ENCODE data around the gene ZBTB2. TPM values are rescaled to one million over a fixed set of nuclear protein-coding genes. Genes with fewer than 3 reads are reported as not detected.
A peak's percentile ranks its signal among the peaks of the same experiment; 100 is the strongest.

The ZBTB2 gene
- total RNA-seq, 6 donors from 2014 or later, result 4.2 to 18.5 (median 10.9) TPM

DNA sequence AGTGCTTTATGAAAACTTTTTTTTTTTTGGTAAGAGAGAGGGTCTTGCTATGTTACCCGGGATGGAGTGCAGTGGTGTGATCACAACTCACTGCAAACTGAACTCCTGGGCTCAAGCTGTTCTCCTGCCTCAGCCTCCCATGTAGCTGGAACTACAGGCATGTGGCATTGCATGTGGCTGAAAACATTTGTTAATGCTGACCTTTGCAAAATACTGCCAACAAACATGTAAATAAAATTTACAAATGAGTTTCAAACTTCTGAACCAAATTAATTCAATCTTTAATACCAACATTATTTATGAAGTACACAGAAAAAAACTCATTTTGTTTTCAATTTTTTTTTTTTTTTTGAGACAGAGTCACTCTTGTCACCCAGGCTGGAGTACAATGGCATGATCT lies 26.1 kb upstream of the ZBTB2 start:
- TF ChIP-seq POLR2AphosphoS5 (IDR thresholded peaks at IDR 0.05), result no peak
- TF ChIP-seq EP300 (IDR thresholded peaks at IDR 0.05), result no peak
- Histone ChIP-seq H3K4me3 (no peak overlapping the region), H3K27ac (no peak overlapping the region), H3K9me3 (no peaks in the 10 kb centered on the region), H3K4me1 (no peaks in the 10 kb centered on the region), H3K27me3 (no peaks in the 10 kb centered on the region), H3K36me3 (peaks cover 0 to 63% (median 20%) of the 10 kb centered on the region in 4 donors)
- 100% methylated on average over 1 of the region's 1 CpG for WGBS, 2 donors
- ATAC-seq (ENCODE audit: low FRiP score in 2 of 2) (no peak), DNase-seq (no peak)

DNA sequence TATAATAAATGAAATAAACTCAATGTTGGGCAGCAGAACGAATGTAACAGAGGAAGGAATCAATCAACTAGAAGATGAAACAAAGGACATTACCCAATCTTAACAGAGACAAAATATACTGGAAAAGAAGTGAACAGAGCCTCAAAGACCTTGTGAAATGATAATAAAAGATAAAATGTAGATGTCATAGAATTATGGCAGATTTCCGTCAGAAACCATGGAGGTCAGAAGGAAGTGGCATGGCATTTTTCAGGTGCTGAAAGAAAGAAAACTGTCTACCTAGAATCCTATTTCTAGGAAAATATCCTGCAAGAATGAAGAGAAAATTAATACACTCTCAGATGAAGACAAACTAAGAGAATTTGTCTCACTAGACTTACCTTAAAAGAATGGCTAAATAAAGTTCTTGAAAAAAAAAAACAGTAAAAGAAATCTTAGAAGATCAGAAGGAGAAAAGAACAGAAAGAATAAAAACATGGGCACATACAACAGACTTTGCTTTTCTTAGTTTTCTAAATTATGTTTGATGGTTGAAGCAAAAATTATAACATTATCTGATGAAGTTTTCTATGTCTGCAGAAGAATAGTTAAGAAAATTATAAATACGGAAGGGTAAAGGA lies 23.4 kb upstream of the ZBTB2 start:
- H3K27me3 ChIP-seq, result no peaks in the 10 kb centered on the region
- ATAC-seq (ENCODE audit: low FRiP score in 2 of 2) (no peak), DNase-seq (no peak)
- no peak for TF ChIP-seq EP300 (IDR thresholded peaks at IDR 0.05)
- no peak for TF ChIP-seq POLR2A (IDR thresholded peaks at IDR 0.05)
- TF ChIP-seq POLR2AphosphoS5 (IDR thresholded peaks at IDR 0.05), result no peak
- TF ChIP-seq, protein P1, sequence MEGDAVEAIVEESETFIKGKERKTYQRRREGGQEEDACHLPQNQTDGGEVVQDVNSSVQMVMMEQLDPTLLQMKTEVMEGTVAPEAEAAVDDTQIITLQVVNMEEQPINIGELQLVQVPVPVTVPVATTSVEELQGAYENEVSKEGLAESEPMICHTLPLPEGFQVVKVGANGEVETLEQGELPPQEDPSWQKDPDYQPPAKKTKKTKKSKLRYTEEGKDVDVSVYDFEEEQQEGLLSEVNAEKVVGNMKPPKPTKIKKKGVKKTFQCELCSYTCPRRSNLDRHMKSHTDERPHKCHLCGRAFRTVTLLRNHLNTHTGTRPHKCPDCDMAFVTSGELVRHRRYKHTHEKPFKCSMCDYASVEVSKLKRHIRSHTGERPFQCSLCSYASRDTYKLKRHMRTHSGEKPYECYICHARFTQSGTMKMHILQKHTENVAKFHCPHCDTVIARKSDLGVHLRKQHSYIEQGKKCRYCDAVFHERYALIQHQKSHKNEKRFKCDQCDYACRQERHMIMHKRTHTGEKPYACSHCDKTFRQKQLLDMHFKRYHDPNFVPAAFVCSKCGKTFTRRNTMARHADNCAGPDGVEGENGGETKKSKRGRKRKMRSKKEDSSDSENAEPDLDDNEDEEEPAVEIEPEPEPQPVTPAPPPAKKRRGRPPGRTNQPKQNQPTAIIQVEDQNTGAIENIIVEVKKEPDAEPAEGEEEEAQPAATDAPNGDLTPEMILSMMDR (IDR thresholded peaks at IDR 0.05), result no peak
- no peaks in the 10 kb centered on the region for H3K9me3 ChIP-seq
- H3K36me3 ChIP-seq, result peaks cover 0 to 59% (median 25%) of the 10 kb centered on the region in 4 donors
- no peak overlapping the region for H3K27ac ChIP-seq
- 92 to 99% methylated on average over 3 of the region's 3 CpGs for WGBS, 2 donors
- no peaks in the 10 kb centered on the region for H3K4me1 ChIP-seq
- no peak overlapping the region for H3K4me3 ChIP-seq

GRCh38 chr6:151413372-151414145 lies 22.2 kb upstream of the ZBTB2 start:
- H3K4me1 ChIP-seq, result no peaks in the 10 kb centered on the region
- no peak for DNase-seq
- no peak for ATAC-seq (ENCODE audit: low FRiP score in 2 of 2)
- H3K9me3 ChIP-seq, result no peaks in the 10 kb centered on the region
- H3K27me3 ChIP-seq, result no peaks in the 10 kb centered on the region
- no peak overlapping the region for H3K27ac ChIP-seq
- H3K36me3 ChIP-seq, result peaks cover 0 to 51% (median 20%) of the 10 kb centered on the region in 4 donors
- TF ChIP-seq, protein P1 (IDR thresholded peaks at IDR 0.05), result no peak
- TF ChIP-seq EP300 (IDR thresholded peaks at IDR 0.05) (no peak), POLR2AphosphoS5 (IDR thresholded peaks at IDR 0.05) (no peak), POLR2A (IDR thresholded peaks at IDR 0.05) (no peak)
- no peak overlapping the region for H3K4me3 ChIP-seq
- 91 to 93% methylated on average over 7 to 8 of the region's 8 CpGs for WGBS, 2 donors

GRCh38 chr6:151412909-151413308 lies 21.6 kb upstream of the ZBTB2 start:
- H3K27me3 ChIP-seq, result no peaks in the 10 kb centered on the region
- DNase-seq (no peak), ATAC-seq (ENCODE audit: low FRiP score in 2 of 2) (peak in 1 of 2 donors; percentile 36)
- H3K27ac ChIP-seq, result no peak overlapping the region
- H3K9me3 ChIP-seq, result no peaks in the 10 kb centered on the region
- peaks cover 0 to 46% (median 20%) of the 10 kb centered on the region in 4 donors for H3K36me3 ChIP-seq
- TF ChIP-seq EP300 (IDR thresholded peaks at IDR 0.05) (no peak), POLR2A (IDR thresholded peaks at IDR 0.05) (no peak), POLR2AphosphoS5 (IDR thresholded peaks at IDR 0.05) (no peak)
- TF ChIP-seq, protein P1 (IDR thresholded peaks at IDR 0.05), result no peak
- no peaks in the 10 kb centered on the region for H3K4me1 ChIP-seq
- 91 to 94% methylated on average over 3 of the region's 3 CpGs for WGBS, 2 donors
- H3K4me3 ChIP-seq, result no peak overlapping the region

- Histone ChIP-seq H3K27me3 (no peaks in the 10 kb centered on the region), H3K4me1 (no peaks in the 10 kb centered on the region), H3K4me3 (no peak overlapping the region), H3K9me3 (no peaks in the 10 kb centered on the region), H3K27ac (no peak overlapping the region), H3K36me3 (peaks cover 0 to 33% (median 14%) of the 10 kb centered on the region in 4 donors)
- 89 to 98% methylated on average over 7 of the region's 7 CpGs for WGBS, 2 donors
- no peak for ATAC-seq (ENCODE audit: low FRiP score in 2 of 2)
- no peak for DNase-seq
- TF ChIP-seq, protein P1 (IDR thresholded peaks at IDR 0.05), result no peak
- TF ChIP-seq POLR2AphosphoS5 (IDR thresholded peaks at IDR 0.05) (no peak), EP300 (IDR thresholded peaks at IDR 0.05) (no peak), POLR2A (IDR thresholded peaks at IDR 0.05) (no peak)
Measured at GRCh38 chr6:151409679-151410078, 18.3 kb upstream of the ZBTB2 start.

All from upper lobe of left lung (tissue), 6 donors.